ENCODE measurements around the gene OR6V1. TPM values are rescaled to one million over a fixed set of nuclear protein-coding genes. Genes with fewer than 3 reads are reported as not detected.

OR6V1 gene
- total RNA-seq, 1 donor = not detected

Other genes starting within 250 kb of the OR6V1 start
- 18.9 TPM for gene EPHB6, start 197.3 kb upstream of the OR6V1 start, total RNA-seq
- under 0.01 TPM for gene TRPV6, start 166.6 kb upstream of the OR6V1 start, total RNA-seq
- under 0.01 TPM for gene TRPV5, start 118.6 kb upstream of the OR6V1 start, total RNA-seq
- gene LLCFC1, start 112.9 kb upstream of the OR6V1 start, total RNA-seq = not detected
- 2.4 TPM for gene KEL, start 90.0 kb upstream of the OR6V1 start, total RNA-seq
- under 0.01 TPM for gene OR9A2, start 25.2 kb upstream of the OR6V1 start, total RNA-seq
- gene PIP, start 79.7 kb downstream of the OR6V1 start, total RNA-seq = not detected
- gene TAS2R39, start 131.1 kb downstream of the OR6V1 start, total RNA-seq = not detected
- not detected for gene TAS2R40, start 169.7 kb downstream of the OR6V1 start, total RNA-seq
- gene GSTK1, start 211.1 kb downstream of the OR6V1 start, total RNA-seq = 153 TPM
- gene TMEM139, start 232.6 kb downstream of the OR6V1 start, total RNA-seq = not detected
- gene CASP2, start 236.0 kb downstream of the OR6V1 start, total RNA-seq = 64.4 TPM